HT-29 (cell line): ENCODE measurements around the gene ZSCAN22. TPM values are rescaled to one million over a fixed set of nuclear protein-coding genes. Genes with fewer than 3 reads are reported as not detected.
"Not testable (repeated sequence)": the region's sequence is repeated elsewhere in the genome, so short reads cannot be mapped to it uniquely, and the experiment has no call there.

Source experiments
- DNase-seq: peaks from one replicate; pipeline ENCODE4 v3.0.0-alpha.2; 2015; ENCODE audit warnings: low spot score
- total RNA-seq: library from RNA; depleted of rRNA; stranded (reverse); fragments of >200 nt; shearing (Covaris generic); gene quantifications from 2 replicates; pipeline ENCODE4 v1.2.3, GENCODE V29; 2014; rRNA removed

ZSCAN22 gene
- total RNA-seq: 3.6 and 3.7 TPM in 2 replicates

DNA sequence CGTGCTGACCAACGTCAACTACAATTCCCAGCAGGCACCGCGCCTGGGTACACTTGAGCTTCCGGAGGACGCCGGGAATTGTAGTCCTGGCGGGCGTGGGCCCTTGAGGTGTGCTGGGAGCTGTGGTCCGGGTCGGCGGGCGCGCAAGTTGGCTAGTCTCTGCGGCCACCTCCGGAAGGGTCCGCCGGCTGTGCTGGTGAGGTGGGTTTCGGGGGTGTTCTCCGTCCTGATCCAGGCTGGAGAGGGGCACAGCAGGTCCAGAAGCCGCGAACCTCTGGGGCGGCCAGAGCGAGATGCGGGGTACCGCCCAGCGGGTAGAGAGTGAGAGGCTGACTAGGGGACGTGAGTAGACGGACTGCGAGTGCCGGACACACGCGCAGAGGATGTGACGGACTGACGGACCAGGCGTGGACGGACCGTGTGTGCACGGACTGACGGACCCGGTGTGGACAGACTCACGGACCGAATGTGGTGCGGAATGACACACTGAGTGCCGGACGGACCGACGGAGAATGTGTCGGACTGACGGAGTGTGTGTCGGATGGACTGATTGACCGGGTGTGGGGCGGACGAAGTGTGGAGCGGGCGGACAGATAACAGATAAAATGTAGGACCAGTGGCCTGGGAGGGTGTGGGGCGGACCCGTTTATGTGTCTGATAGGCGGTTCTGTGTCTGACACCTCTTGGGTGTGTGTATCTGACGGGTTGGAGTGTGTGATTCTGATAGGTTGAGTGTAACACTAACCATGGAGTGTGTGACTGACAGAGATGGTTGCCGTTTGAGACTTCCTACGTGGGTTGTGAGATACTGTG, at the start of gene ZSCAN22:
ZSCAN22 (plus strand) TSS at position 81 of the 813 bp plus-strand sequence. CDS start 7,809 bp downstream, outside the sequence.
- peak; percentile 100 for DNase-seq

DNA sequence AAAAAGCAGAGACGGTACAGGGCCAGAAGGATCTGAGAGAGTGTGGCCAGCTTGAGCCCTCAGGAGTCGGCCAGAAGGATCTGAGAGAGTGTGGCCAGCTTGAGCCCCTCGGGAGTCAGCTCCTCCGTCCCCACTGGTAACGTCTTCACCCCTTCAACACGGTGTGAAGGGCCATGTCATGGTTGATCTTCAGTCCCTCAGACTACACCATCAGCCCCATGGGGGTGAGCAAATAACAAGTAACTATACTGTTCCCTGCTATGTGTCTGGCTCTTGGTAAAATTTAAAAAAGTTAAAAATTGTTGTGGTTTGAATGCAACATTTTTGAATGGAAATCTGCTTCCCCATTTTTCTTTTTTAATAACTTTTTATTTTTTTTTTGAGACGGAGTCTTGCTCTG, 49.6 kb upstream of the ZSCAN22 start:
- DNase-seq: no peak

DNA sequence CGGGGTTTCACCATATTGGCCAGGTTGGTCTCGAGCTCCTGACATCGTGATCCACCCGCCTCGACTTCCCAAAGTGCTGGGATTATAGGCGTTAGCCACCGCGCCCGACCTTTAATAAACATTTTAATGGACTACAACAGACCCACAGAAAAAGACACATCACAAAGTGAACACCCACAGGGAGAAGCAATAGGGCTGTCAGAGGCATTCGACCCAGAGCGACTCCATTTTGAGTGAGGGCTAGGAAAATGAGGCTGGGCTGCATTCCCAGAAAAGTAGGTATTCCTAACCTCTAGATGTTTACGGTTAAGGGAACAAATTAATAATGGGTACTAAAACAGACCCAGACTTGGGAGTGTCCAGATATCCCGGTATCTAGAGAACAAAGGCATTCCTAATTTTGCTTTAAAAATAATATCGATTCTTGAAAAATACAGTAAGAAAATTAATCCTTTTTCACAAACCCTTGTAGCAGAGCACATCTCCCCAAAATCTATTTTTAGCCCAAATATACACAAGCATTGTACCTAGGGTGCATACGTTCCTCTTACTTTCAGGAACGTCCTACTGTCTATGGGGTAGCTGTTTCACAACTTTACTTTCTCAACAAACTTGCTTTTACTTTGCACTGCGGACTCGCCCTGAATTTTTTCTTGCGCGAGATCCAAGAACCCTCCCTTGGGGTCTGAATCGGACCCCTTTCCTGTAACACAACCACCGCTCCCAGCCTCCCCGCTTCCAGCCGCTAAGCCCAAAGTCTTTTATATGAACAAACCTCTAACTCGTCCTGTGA, 48.9 kb upstream of the ZSCAN22 start:
- DNase-seq: no peak

DNA sequence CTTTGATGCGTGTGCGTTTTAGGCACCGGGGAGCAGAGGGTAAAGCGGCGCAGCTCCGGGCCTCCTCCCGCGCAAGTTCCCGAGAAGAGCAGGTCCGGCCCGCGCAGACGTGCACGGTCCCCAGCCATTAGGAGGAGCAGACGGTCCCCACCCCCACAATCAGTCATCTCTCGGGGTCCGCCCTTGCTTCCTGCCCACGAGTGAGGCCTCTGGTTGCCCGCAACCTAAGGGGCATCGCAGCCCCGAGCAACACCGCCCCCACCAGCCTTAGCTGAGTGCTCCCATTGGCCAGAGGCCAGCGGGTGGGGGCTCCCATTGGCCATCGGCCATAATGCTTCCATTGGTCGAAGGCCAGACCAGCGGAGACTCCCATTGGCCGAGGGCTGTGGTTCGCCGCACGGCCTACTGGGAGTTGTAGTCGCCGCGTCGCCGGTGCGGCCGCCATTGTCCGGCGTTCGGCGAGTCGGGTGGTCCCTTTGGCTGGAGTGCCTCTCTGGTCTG, 48.2 kb upstream of the ZSCAN22 start, which contains the start of gene ZNF8:
ZNF8 (plus strand) TSS at position 415 of the 501 bp plus-strand sequence. CDS start 127 bp downstream, outside the sequence.
- peak; percentile 100 for DNase-seq

DNA sequence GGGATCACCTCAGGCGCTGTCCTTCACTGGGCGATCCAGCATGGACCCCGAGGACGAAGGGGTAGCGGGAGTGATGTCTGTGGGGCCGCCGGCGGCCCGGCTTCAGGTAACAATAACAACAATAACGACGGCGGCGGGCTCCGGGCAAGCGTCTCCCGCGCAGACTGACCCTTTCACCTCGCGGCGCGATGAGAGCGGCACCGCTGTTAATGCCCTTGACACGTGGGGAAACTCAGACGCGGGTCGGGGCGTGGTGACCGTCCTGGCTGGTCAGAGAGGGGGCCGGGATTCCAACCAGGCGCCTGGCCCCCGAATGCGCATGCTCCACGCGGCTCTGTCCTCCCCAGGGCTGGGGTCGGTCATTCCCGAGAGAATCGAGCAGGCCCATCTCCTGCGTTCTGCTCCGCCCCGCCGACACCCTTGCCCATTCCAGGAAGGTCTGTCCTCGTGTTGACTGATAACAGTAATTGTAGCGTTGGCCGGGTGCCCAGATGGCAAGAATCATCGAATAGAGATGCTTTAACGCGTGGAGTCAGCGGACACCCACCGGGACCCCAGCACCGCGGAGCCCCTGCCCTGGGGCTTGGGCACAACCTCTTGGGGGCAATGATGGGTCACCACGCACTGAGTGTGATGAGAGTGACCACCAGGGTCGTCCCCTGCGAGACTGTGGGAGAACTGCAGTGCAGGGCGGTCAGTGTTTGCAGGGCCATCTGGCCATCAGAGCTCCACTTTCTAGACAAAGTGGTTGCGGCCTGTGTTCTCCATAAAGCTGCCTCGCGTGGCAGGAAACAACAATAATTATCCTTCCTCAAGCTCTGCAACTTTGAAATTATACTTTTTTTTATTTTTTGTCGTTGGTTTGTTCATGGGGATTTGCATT, 47.5 kb upstream of the ZSCAN22 start:
- peak; percentile 52 for DNase-seq

DNA sequence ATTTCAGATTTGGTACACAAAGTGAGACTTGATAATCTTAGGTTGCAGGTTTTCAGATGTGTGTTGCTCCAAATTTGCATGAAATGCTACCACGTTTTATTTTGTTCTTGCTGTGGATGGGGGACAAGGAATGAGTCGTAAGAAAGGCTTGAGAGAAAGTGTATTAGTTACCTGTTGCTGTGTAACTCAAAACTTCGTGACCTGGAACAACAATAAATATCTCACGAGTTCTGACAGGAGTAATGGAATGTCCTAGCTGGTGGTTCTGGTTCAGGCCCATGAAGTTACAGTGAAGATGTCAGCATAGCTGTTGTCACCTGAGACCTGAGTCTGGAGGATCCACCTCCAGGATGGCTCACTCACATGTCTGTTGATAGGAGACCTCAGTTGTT, 46.9 kb upstream of the ZSCAN22 start:
- DNase-seq: no peak

DNA sequence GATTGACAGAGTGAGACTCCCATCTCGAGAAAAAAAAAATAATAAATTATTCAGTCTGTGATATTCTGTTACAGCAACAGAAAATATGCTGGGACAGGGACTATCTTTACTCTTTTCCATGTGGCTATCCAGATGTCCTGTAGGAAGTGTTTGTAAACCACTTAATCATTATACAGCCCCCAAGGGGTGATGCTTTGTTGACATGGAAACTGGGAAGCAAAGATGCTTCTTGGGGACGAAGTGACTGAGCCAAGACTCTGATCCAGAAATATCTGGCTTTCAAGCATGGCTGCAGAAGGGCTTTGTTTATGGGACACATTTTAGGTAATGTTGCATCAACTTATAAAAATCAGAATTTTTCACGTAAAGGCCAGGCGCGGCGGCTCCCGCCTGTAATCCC, 42.6 kb upstream of the ZSCAN22 start:
- no peak for DNase-seq

DNA sequence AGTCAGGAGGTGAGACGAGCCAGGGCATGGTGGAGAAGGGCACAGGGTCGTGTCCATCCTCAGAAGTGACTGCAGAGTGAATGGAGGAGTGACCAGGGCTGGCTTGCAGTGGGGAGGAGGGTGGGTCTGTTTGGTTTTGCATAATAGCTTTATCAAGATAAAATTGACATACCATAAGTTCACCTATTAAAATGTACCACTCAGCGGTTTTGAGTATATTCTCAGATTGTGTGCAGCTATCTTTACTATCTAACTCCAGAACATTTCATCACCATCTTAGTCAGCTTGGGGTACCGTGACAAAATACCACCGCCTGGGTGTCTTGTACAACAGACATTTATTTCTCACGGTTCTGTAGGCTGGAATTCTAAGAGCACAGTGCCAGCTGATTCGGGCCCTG, 34.9 kb upstream of the ZSCAN22 start:
- DNase-seq: no peak

DNA sequence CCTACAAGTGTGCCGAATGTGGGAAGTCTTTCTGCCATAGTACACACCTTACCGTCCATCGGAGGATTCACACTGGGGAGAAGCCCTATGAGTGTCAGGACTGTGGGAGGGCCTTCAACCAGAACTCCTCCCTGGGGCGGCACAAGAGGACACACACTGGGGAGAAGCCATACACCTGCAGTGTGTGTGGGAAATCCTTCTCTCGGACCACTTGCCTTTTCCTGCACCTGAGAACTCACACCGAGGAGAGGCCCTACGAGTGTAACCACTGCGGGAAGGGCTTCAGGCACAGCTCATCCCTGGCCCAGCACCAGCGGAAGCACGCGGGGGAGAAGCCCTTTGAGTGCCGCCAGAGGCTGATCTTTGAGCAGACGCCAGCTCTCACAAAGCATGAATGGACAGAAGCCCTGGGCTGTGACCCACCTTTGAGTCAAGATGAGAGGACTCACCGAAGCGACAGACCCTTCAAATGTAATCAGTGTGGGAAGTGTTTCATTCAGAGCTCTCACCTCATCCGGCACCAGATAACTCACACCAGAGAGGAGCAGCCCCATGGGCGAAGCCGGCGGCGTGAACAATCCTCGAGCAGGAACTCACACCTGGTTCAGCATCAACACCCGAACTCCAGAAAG, 31.9 kb upstream of the ZSCAN22 start:
- no peak for DNase-seq

DNA sequence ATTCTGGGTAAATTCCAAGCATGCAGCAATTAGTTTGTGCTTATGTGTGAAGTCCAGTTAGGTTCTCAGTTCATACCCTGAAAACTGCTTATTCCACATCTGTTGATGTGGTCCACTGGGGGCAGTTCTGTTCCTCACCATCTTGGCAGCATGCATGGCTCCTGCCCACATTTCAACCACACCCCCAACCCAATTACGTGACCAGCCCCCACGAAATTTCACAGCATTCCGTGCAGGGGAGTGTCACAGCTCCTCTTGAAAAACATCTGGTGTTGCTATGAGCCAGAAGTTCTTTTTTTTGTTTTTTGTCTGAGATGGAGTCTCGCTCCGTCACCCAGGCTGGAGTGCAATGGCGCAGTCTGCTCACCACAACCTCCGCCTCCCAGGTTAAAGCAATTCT, 30.7 kb upstream of the ZSCAN22 start:
- no peak for DNase-seq

DNA sequence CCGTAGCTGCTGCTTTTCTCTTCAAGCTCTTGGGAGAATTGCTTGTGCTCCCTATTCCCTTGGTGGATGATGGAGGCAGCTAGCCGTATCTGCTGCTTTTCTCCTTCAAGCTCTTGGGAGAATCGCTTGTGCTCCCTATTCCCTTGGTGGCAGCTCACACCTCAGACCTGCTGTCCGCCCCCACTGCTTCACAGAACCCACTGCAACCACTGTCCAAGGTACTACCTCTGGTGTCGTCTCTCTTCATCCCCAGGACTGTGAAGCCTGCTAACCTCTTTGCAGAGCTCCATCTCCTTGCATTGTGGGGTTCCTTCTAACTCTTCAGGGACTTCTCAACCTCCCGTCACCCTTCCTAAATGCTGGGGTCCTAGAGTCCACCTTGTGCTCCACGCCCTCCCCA, 26.2 kb upstream of the ZSCAN22 start:
- no peak for DNase-seq

DNA sequence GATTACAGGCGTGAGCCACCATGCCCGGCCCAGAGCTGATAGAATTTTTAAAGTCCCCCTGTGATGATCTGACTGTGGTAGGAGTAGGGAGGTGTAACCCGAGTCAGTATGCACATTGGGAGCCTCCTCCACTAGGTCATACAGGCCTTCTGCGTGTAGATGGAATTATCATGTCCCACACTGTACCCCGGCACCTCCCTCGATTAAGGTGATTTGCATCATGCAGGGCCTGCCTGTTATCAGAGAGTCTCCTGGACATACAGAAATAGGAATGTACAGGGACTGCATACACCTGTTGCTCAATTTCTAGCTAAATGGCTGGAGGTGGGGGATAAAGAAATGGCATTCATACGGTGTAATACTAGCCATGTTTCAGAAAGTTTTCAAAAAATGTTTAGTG, 22.5 kb upstream of the ZSCAN22 start:
- no peak for DNase-seq

DNA sequence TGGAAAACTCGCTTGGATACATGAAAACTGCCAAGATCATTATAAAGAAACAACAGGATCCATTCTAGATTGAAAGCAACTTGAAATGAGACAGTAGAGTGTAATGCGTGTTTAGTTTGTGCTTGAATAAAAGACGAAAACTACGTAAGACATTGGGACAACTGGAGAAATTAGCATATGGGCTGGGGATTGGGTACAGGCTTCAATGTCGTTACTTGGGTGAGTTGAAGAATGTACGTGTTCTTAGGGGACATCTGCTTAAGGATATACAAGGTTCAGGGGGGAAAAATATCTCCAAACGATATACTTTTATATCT, 22.1 kb upstream of the ZSCAN22 start:
- DNase-seq: no peak

DNA sequence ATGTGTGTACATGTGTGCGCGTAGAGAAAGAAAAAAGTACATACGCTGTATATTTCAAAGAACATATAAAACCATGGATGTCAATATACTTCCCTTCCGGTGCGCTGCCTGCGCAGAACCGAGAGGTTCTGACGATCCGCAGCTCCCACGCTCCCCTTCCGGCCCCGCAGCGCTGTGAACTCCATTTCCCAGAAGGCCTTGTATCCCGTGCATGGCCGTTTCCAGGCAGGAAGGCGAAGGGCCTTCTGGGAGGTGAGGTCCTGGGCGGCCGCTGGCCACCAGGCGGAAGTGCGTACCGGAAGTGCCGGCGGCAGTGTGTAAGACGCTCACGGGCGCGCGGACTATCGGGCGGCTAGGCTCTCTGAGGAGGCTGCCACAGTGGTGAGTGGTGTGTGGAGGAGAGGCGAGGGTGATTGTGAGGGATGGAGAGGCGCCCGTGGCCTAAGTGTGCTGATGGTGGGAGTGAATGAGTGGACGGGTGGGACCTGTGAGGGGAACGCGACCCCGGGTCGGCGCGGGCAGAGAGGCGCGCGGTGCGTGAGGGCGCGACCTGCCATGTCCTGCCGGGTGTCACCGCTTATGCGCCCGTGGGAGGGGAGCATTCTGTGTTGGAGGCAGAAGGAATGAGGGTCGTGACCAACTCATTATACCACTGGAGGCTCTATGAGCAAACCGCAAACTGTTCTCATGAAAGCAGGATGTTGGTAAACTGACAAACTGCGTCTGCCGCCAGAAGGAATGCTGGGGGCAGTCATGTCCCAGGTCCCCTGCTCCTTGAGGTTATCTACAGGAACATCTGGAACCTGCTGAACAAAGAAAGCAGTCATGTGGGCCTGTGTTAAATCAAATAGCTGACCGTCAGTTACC, 21.5 kb upstream of the ZSCAN22 start, which contains the start of gene ERVK3-1:
ERVK3-1 (plus strand) TSS at position 313 of the 867 bp plus-strand sequence. CDS start 6,792 bp downstream, outside the sequence.
- DNase-seq: peak; percentile 99

DNA sequence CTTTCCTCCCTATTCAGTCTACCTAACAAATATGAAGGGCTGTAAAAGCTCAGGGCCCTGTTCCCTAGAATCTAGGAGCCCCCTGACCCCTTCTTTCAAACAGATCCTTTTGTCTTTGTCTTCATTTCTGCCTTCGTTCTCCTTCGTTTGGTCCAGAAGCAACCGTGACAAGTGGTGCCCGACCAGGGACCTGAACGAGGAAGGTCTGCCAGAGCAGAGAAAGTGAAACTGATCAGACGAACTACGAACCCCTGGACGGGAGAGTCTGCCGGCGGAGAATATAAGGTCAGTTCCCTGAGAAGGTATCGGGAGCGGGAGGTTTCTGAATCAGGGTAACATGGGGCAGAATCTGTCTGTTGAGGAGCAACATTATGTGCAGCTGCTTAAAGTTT, 20.9 kb upstream of the ZSCAN22 start:
- DNase-seq: peak; percentile 41

DNA sequence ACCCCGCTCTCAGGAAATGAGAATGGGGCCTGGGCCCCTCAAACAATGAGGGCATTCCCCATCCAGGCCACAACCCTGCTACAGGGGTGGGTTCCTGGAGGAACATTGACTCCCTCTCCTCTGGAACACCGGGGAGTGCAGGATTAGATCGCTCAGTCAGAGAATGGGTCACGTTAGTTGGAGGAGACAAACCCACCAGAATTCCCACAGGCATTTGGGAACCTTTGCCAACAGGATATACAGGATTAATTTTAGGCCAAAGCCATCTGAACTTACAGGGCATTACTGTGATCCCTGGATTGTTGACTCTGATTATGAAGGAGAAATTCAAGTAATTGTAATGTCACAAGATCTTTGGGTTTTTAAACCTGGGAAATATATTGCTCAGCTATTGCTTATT, 19.1 kb upstream of the ZSCAN22 start:
- DNase-seq: no peak

DNA sequence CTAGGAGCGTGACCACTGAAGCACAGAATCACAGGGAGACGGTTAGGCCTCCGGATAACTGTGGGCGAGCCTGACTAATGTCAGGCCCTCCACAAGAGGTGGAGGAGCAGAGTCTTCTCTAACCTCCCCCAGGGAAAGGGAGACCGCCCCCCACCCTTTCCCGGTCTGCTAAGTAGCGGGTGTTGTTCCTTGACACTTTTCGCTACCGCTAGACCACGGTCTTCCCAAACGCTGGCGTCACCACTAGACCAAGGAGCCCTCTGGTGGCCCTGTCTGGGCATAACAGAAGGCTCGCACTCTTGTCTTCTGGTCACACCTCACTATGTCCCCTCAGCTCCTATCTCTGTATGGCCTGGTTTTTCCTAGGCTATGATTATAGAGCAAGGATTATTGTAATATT, 16.1 kb upstream of the ZSCAN22 start:
- not testable (repeated sequence) for DNase-seq

DNA sequence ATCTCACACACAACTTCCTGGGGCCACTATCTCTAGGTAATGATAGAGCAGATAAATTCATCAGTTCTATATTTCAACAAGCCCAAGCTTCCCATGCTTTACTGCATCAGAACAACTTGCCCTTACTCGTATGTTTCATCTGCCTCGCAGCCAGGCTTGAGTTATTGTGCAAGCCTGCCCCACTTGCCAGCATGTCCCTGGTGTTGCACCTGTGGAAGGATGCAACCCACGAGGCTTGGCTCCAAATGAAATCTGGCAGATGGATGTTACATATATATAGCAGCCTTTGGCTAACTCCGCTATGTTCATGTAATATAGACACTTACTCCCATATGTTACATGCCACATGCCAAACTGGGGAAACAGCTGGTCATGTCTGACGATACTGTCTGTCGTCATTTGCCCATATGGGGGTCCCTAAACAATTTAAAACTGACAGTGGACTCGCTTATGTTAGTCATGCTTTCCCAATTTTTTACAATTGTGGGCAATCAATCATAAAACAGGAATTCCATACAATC, 15.4 kb upstream of the ZSCAN22 start:
- no peak for DNase-seq

DNA sequence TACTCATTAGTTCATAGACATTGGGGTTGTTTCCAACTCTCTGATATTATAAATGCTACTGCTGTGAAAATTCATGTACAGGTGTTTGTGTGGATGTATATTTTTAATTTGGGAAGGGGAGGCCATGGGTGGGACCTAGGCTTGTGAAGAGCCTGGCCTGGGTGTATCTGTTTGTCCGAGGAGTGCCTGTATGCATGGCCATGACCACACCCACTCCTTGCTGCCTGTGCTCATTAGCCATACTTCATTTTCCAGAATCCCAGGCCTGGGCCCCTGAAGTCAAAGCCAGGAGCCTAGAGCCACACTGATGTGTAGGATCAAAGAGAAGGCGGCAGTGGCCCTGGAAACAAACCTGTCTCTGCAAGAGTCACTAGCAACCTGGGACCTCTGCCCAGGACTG, 11.2 kb upstream of the ZSCAN22 start:
- DNase-seq: no peak
